Activated CD4-positive, CD25-positive, alpha-beta regulatory T cell (primary cell): ENCODE measurements around the gene ZNF678.
"Not testable (repeated sequence)": the region's sequence is repeated elsewhere in the genome, so short reads cannot be mapped to it uniquely, and the experiment has no call there.

Experiments
- DNase-seq, 4 experiments: peaks; one replicate each; lab custom pipeline; 2025; lab: John Stamatoyannopoulos, UW

Gene ZNF678

GRCh38 chr1:227604446-227604845, 41.1 kb downstream of the ZNF678 start:
- DNase-seq, result no peak

DNA sequence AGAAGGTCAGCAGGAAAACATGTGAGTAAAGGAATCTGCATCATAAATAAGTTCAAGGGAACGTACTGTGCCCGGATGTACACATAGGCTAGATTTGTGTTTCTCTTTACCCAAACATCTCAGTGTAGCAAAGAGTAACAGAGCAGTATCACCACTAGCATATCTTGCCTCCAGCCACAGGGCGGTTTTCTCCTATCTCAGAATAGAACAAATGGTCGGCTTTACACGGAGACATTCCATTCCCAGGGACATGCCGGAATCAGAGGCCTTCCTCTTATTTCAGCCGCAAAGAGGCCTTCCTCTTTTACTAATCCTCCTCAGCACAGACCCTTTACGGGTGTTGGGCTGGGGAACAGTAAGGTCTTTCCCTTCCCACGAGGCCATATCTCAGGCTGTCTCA, 42.9 kb downstream of the ZNF678 start:
- not testable (repeated sequence) for DNase-seq

GRCh38 chr1:227607336-227607898, 44.1 kb downstream of the ZNF678 start:
- no peak for DNase-seq

GRCh38 chr1:227612658-227613057, 49.3 kb downstream of the ZNF678 start:
- no peak for DNase-seq

DNA sequence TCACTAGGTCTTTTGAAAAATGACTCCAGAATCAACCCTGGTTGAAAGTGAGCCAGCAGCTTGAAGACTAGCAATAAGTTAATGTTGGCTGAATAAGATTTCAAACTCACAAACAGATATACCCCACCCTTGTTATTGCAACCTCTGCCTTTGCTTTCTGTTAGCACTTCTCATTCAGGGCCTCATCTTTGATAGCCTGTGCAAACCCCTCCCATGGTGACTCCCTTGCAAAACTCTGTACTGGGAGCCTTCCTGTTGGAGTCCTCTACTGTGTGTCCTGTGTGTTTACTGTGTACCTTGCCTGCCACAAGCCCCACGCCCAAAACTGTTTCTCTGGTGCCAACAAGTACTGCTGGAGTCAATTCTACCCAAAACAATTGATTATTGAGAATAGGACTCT, 50.2 kb downstream of the ZNF678 start:
- no peak for DNase-seq

DNA sequence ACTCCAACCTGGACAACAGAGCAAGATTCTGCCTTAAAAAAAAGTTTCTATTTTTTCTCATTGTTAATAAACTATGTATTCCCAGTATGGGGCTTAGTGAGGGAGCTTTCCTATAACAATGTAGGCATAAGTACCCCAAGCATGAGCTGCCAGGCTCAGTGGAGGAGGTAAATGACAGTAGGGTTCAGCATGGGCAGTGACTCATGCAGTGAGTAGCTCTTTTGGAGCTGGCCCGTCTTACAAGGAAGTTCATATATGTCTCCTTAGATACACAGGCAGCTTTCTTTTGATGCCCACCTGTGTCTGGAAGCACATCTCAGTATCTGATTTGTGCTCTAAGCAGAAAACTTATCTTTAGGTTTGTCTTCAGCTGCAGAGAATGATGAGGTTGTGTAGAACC, 57.9 kb downstream of the ZNF678 start:
- no peak for DNase-seq

DNA sequence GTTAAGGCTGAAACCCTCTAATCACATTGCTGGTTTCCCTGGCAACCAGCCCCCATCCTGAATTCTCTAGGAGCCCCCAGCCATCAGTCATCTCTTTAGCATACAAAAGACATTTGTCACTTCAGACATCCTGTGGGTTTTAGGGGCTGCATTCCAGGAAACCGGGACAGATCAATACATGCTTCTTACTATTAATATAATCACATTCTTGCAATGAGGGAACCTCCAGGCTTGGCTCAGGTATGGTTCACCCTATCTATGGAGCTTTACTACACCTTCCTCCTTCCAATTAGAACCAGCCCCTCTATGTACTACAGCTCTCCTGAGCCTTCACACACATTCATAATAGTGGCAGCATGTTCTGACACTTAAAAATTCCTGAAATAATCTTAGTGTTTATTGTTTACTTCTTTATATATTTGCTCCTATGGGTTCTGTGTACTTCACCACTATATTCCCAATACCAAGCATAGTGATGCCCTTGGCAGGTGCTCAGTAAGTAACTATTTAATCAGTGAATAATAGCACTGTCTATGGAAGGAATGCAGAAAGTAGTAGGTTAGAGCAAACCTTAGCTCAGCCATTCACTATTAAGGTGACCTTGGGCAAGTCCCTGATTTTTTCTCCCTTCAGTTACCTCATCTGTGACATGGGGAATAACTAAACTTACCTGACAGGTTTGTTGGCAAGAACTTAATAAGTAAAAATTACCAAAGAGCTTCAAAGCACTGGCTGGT, 59.6 kb downstream of the ZNF678 start:
- no peak for DNase-seq

DNA sequence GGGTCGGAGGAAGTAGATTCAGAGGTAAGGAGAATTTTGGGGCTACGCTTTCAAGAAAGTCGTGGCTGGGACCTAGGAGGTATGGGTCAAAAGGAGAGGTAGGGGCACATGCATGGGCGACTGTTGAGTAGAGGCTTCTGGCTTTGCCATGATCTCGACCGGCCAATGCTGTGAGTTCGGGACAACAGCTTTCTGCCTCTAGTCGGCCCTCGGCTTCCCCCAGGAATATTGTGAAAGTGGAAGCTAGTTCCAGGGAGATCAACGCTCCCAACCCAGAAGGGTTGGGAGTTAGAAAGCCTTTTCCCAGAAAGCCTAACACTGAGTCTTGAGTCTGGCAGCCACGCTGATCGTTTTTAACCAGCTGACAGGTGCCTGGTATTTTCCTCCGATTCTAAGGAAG, 69.0 kb downstream of the ZNF678 start:
- DNase-seq, result no peak

DNA sequence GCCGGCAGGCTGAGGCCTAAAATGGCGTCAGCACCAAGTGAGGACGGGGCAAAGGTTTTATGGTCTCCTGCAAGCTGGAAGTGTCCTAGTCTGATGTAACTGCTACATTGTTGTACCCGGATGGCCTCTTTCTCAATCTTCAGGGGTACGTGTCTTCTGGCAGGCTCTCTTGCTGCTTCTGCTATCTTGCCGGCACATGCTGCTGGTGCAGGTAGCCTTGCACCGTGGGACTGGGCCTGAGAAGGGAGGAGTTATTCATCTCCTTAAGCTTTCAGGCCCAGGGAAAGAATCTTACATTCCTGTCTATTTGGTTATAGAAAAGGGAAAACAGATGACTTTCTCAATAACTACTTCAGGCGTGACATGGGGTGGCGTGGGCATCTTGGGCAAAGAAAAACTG, 72.2 kb downstream of the ZNF678 start:
- DNase-seq, result no peak

- no peak for DNase-seq
Measured at GRCh38 chr1:227654431-227654830, 91.1 kb downstream of the ZNF678 start.

- no peak for DNase-seq
Measured at GRCh38 chr1:227654858-227655752, 91.7 kb downstream of the ZNF678 start.

- no peak for DNase-seq
Measured at GRCh38 chr1:227661495-227661894, 98.1 kb downstream of the ZNF678 start.

DNA sequence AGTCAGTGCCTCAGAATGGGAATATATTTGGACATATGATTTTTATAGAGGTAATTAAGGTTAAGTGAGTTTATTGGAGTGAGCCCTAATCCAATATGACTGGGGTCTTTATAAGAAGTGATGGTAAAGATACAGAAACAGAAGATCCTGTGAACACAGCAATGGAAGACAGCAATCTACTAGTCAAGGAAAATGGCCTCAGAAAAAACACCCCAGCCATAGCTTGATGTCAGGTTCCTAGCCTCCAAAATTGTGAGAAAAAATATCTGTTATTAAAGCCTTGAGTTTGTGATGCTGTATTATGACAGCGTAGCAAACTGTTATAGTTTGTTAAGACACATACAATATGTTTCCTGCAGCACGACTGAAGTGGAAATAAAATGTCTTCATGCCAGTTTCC, 99.6 kb downstream of the ZNF678 start:
- no peak for DNase-seq

DNA sequence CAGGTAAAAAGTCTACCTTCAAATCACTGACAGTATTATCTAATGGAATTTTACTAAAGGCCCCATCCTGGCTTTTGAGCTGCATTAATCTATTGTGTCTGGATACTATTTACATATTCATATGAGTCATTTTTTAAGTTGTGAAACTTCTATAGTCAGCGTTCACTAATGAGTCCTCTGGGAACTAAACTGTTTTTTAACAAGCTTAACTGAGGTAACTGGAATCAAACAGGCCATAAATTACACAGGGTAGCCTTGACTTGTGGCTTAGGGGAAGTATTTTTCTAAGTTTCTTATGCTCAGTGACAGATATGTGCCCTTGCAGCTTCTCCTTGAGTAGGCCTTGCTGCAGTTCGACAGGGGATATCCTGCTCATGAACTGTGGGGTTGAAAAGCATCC, 102.9 kb downstream of the ZNF678 start:
- no peak for DNase-seq

DNA sequence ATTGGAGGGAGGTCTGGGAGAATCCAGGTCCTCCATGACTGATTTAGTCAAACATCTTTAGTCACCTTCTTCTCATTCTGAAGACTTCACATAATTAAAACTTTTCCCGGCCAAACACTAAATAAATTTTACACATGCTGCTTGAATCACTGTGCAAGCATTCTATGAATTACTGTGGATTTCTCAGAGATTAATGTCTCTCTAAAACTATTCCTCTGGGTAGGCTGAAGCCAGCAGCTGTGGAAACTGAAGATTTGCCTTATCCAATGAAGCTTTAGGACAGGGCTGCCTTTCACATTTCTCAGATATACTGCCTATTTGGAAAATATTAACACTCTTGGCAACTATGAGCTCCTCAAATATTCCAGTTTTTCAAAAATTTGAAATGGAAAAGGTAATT, 110.1 kb downstream of the ZNF678 start:
- DNase-seq, result no peak

GRCh38 chr1:227685807-227686206, 122.5 kb downstream of the ZNF678 start:
- DNase-seq, result no peak

- DNase-seq, result no peak
Measured at GRCh38 chr1:227697321-227697864, 134.0 kb downstream of the ZNF678 start.

- DNase-seq, result not testable (repeated sequence)
Measured at GRCh38 chr1:227701631-227702030, 138.3 kb downstream of the ZNF678 start.

GRCh38 chr1:227707846-227708245, 144.5 kb downstream of the ZNF678 start:
- no peak for DNase-seq

- DNase-seq, result no peak
Measured at GRCh38 chr1:227709451-227709850, 146.1 kb downstream of the ZNF678 start.

DNA sequence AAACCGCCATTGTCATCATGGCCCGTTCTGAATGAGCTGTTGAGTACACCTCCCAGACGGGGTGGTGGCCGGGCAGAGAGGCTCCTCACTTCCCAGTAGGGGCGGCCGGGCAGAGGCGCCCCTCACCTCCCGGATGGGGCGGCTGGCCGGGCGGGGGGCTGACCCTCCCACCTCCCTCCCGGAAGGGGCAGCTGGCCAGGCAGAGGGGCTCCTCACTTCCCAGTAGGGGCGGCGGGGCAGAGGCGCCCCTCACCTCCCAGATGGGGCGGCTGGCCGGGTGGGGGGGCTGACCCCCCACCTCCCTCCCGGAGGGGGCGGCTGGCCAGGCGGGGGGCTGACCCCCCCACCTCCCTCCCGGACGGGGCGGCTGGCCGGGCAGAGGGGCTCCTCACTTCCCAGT, 147.1 kb downstream of the ZNF678 start:
- not testable (repeated sequence) for DNase-seq

DNA sequence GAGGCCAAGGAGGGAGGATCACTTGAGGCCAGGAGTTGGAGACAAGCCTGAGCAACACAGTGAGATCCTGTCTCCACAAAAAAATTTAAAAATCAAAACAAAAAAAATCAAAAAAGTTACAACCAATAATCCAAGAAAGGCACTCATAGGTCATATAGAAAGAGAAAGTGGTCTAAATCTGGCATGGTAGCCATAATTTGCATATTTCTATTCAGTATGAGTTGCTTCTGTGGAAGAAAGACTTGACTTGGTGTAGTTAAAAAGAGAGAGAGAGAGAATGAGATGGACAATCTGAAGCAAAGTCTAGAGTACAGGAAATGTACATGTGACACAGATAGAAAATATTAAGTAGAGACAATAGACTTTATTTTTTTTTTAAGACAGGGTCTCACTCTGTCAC, 149.3 kb downstream of the ZNF678 start:
- DNase-seq, result no peak

- DNase-seq, result no peak
Measured at GRCh38 chr1:227718932-227719331, 155.6 kb downstream of the ZNF678 start.
